ACC112 (cell line): ENCODE data around the gene DUXB.

ENCODE experiments used
- H2AFZ ChIP-seq: fragments of 200-600 bp; sonication (generic); one replicate; pipeline ENCODE4 v1.6.0; 2017; ENCODE audit warnings: antibody characterized with exemption, low read length; ENCODE audit not compliant: unreplicated experiment
- H3K27ac ChIP-seq: fragments of 200-600 bp; sonication (generic); 2 replicates; pipeline ENCODE4 v1.5.1; 2014; ENCODE audit warnings: low read depth, mild to moderate bottlenecking, antibody characterized with exemption, low read length, moderate library complexity
- H3K27me3 ChIP-seq: fragments of 200-600 bp; sonication (generic); 2 replicates; pipeline ENCODE4 v1.6.1; 2014; ENCODE audit warnings: mild to moderate bottlenecking, antibody characterized with exemption, low read length, moderate library complexity, mixed read lengths; ENCODE audit not compliant: insufficient read depth
- H3K36me3 ChIP-seq: fragments of 200-600 bp; sonication (generic); 2 replicates; pipeline ENCODE4 v1.6.1; 2016; ENCODE audit warnings: mild to moderate bottlenecking, antibody characterized with exemption, low read length, moderate library complexity, mixed read lengths; ENCODE audit not compliant: insufficient read depth
- H3K4me1 ChIP-seq: fragments of 200-600 bp; sonication (generic); one replicate; pipeline ENCODE4 v1.6.1; 2016; ENCODE audit warnings: low read length, mixed read lengths; ENCODE audit not compliant: insufficient read depth, unreplicated experiment, control insufficient read depth
- H3K4me3 ChIP-seq: fragments of 200-600 bp; sonication (generic); 2 replicates; pipeline ENCODE4 v1.5.1; 2014; ENCODE audit warnings: mild to moderate bottlenecking, low read depth, low read length
- H3K79me2 ChIP-seq: fragments of 200-600 bp; sonication (generic); one replicate; pipeline ENCODE4 v1.6.0; 2016; ENCODE audit warnings: low read length; ENCODE audit not compliant: control insufficient read depth, unreplicated experiment, insufficient read depth

DUXB gene

GRCh38 chr16:75718452-75718851 lies 17.2 kb upstream of the DUXB start:
- no peak overlapping the region for H2AFZ ChIP-seq
- H3K36me3 ChIP-seq, result no peaks in the 10 kb centered on the region
- no peak overlapping the region for H3K4me3 ChIP-seq

DNA sequence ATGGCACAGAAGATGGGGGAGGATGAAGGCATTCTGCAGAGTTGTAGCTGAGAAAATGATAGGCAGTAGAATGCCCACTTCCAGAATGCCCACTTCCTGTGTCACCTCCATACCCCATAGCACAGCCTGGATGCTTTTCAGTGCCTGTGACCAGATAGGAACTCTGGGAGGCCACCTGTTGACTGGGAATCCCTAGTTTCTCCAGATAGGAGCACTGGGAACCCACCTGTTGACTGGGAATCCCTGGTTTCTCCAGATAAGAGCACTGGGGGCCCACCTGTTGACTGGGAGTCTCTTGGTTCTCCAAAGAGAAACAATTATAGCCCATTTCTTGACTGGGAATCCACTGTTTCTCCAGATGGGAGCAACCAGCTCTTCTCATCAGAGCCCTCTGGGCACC lies 13.4 kb upstream of the DUXB start:
- no peak overlapping the region for H3K4me3 ChIP-seq
- peaks cover 33% of the 10 kb centered on the region for H3K27me3 ChIP-seq
- H3K4me1 ChIP-seq, result no peaks in the 10 kb centered on the region
- no peak overlapping the region for H3K27ac ChIP-seq
- H3K79me2 ChIP-seq, result no peaks in the 10 kb centered on the region
- H2AFZ ChIP-seq, result no peak overlapping the region
- H3K36me3 ChIP-seq, result no peaks in the 10 kb centered on the region

More at GRCh38 chr16:75718452-75718851, 17.2 kb upstream of the DUXB start:
- no peaks in the 10 kb centered on the region for H3K4me1 ChIP-seq
- no peaks in the 10 kb centered on the region for H3K79me2 ChIP-seq
- H3K27me3 ChIP-seq, result peaks cover 30% of the 10 kb centered on the region
- H3K27ac ChIP-seq, result no peak overlapping the region

DNA sequence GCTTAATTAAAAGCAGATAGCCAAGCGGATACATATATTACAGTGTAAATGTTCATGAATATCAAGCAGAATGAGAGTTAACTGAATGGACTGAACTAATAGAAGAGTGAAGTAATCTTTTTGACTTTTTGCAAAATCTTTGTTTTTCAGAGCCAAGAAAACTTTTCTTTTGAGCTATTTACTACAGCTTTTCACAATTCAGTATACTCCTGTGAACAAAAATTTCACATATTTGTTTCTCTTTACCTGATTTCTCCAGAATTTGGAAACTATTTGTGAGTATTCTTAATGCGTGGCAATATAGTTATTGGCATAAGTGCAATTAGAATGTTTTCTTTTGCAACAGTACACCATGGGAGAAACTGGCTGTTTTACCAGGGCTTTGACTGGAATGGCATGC lies 9.1 kb upstream of the DUXB start:
- H2AFZ ChIP-seq, result no peak overlapping the region
- no peaks in the 10 kb centered on the region for H3K4me1 ChIP-seq
- H3K4me3 ChIP-seq, result no peak overlapping the region
- no peaks in the 10 kb centered on the region for H3K36me3 ChIP-seq
- H3K27me3 ChIP-seq, result peaks cover 39% of the 10 kb centered on the region
- H3K27ac ChIP-seq, result no peak overlapping the region
- H3K79me2 ChIP-seq, result no peaks in the 10 kb centered on the region

- Histone ChIP-seq H3K79me2 (no peaks in the 10 kb centered on the region), H3K4me1 (no peaks in the 10 kb centered on the region), H3K27ac (no peak overlapping the region), H3K27me3 (peaks cover 18% of the 10 kb centered on the region), H3K4me3 (no peak overlapping the region), H3K36me3 (no peaks in the 10 kb centered on the region), H2AFZ (no peak overlapping the region)
Measured at GRCh38 chr16:75703306-75703705, 2.0 kb upstream of the DUXB start.

- Histone ChIP-seq H3K27ac (no peak overlapping the region), H3K4me3 (no peak overlapping the region), H3K4me1 (no peaks in the 10 kb centered on the region), H3K36me3 (no peaks in the 10 kb centered on the region), H3K27me3 (peaks cover 11% of the 10 kb centered on the region), H3K79me2 (no peaks in the 10 kb centered on the region), H2AFZ (no peak overlapping the region)
Measured at GRCh38 chr16:75702242-75702641, 981 bp upstream of the DUXB start.

DNA sequence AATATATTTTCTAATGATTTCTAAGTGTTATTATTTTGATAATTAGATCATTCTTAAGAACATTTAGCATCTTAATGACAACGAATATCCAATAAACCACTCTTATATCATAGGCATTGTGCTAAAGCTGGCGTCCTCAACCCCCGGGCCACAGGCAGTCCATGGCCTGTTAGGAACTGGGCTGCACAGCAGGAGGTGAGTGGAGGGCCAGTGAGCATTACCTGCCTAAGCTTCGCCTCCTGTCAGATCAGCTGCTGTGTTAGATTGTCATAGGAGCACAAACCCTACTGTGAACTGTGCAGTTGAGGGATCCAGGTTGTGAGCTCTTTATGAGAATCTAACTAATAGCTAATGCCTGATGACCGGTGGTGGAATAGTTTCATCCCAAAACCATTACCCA lies 3.7 kb downstream of the DUXB start:
- no peaks in the 10 kb centered on the region for H3K4me1 ChIP-seq
- no peak overlapping the region for H2AFZ ChIP-seq
- H3K4me3 ChIP-seq, result no peak overlapping the region
- H3K27me3 ChIP-seq, result peaks cover 6% of the 10 kb centered on the region; the same call in 1 of the 2 replicates
- no peaks in the 10 kb centered on the region for H3K79me2 ChIP-seq
- no peaks in the 10 kb centered on the region for H3K36me3 ChIP-seq
- no peak overlapping the region for H3K27ac ChIP-seq

- H2AFZ ChIP-seq, result no peak overlapping the region
- no peaks in the 10 kb centered on the region for H3K4me1 ChIP-seq
- no peaks in the 10 kb centered on the region for H3K79me2 ChIP-seq
- H3K4me3 ChIP-seq, result no peak overlapping the region
- no peaks in the 10 kb centered on the region for H3K36me3 ChIP-seq
- no peak overlapping the region for H3K27ac ChIP-seq
- 0 out of 2 replicates have a peak, but pooled peaks cover 3% of the 10 kb centered on the region for H3K27me3 ChIP-seq
Measured at GRCh38 chr16:75695708-75696107, 5.6 kb downstream of the DUXB start.

- Histone ChIP-seq H3K4me1 (no peaks in the 10 kb centered on the region), H2AFZ (no peak overlapping the region), H3K4me3 (no peak overlapping the region), H3K27me3 (no peaks in the 10 kb centered on the region), H3K36me3 (no peaks in the 10 kb centered on the region), H3K79me2 (no peaks in the 10 kb centered on the region), H3K27ac (no peak overlapping the region)
Measured at GRCh38 chr16:75687361-75687760, 13.9 kb downstream of the DUXB start.

- no peaks in the 10 kb centered on the region for H3K27me3 ChIP-seq
- no peaks in the 10 kb centered on the region for H3K79me2 ChIP-seq
- H3K4me1 ChIP-seq, result no peaks in the 10 kb centered on the region
- no peak overlapping the region for H3K27ac ChIP-seq
- H3K4me3 ChIP-seq, result no peak overlapping the region
- no peaks in the 10 kb centered on the region for H3K36me3 ChIP-seq
- H2AFZ ChIP-seq, result no peak overlapping the region
Measured at GRCh38 chr16:75682308-75682707, 19.0 kb downstream of the DUXB start.

- no peak overlapping the region for H2AFZ ChIP-seq
- no peaks in the 10 kb centered on the region for H3K79me2 ChIP-seq
- no peaks in the 10 kb centered on the region for H3K36me3 ChIP-seq
- H3K4me1 ChIP-seq, result no peaks in the 10 kb centered on the region
- H3K27me3 ChIP-seq, result no peaks in the 10 kb centered on the region
- H3K27ac ChIP-seq, result no peak overlapping the region
- H3K4me3 ChIP-seq, result no peak overlapping the region
Measured at GRCh38 chr16:75679366-75679765, 21.9 kb downstream of the DUXB start.

GRCh38 chr16:75676909-75677308 lies 24.4 kb downstream of the DUXB start, which contains the start of gene CPHXL2:
CPHXL2 (minus strand) TSS chr16:75677009; CDS start chr16:75676999, 10 bp downstream.
- H3K27ac ChIP-seq, result no peak within 1 kb of the TSS
- no peaks in the 10 kb centered on the region for H3K27me3 ChIP-seq
- no peaks in the 10 kb centered on the region for H3K79me2 ChIP-seq
- no peak within 1 kb of the TSS for H2AFZ ChIP-seq
- no peaks in the 10 kb centered on the region for H3K4me1 ChIP-seq
- H3K4me3 ChIP-seq, result no peak within 1 kb of the TSS
- H3K36me3 ChIP-seq, result no peaks in the 10 kb centered on the region
